Epithelial cell of prostate (primary cell): Measurements from ENCODE around the gene C6orf62.
"Not testable (repeated sequence)": the region's sequence is repeated elsewhere in the genome, so short reads cannot be mapped to it uniquely, and the experiment has no call there.

Experiments
- DNase-seq: peaks from one replicate; pipeline ENCODE4 v3.0.0-alpha.2; 2011; ENCODE audit warnings: low read depth, low spot score
- H3K27ac ChIP-seq: fragments of 450-650 bp; 2 replicates; pipeline ENCODE4 v1.5.1; 2017; ENCODE audit warnings: mild to moderate bottlenecking

The C6orf62 gene

DNA sequence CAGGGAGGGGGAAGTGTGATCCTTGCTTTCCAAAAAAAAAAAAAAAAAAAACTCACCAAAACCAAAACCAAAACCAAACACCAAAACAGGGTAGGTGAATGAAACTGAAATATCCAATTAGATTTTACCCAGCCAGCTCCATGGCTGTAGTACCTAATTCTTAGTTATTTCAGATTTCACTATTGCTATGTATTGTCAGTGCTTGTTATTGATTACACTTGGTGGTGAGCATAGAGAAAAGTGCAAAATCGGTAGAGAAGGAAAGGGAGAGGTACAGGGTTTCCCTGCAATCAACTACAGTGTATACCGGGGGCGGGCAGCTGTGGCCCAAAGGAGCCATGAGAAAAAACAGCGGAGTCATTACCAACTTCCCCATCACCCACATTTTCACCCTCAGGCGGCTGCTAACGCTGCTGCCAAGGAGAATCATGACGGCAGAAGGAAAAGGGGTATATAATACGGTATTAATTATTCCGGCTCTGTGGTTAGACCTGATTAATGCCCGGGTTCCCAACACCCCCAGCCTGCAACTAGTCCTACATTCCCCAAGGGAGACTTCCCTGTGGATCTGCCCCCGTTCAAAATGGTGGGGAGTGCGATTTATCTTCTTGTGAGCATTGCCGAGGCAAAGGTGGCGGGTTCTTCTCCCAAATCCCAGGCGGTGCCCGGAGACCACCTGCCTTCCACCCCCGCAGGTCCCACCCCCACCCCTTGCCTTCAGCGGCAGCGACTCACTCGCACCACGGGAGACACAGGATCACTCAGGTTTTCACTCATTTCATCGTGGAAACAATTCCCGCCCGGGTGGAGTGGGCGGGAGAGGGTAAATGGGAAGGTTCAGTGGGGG is at the start of gene C6orf62:
Gene C6orf62, minus strand, starts transcription at position 30 of the 847 bp plus-strand sequence. CDS start 486 bp downstream, outside the sequence.
- H3K27ac ChIP-seq, result peak within 1 kb of the TSS; percentile 94
- DNase-seq, result no peak

DNA sequence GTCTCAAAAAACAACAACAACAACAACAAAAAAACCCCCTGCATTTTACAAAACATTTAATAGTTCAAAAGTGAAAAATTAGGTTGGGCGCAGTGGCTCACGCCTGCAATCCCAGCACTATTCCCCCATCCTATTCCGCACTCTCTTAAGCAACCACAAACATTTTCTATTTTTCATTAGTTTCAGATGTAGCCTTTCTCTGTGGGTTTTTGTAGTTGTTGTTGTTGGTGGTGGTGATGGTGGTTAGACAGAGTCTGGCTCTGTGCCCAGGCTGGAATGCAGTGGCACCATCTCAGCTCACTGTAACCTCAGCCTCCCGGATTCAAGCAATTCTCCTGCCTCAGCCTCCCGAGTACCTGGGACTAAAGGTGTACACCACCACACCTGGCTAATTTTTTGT is 49.4 kb upstream of the C6orf62 start:
- H3K27ac ChIP-seq, result no peak overlapping the region
- DNase-seq, result no peak

- no peak overlapping the region for H3K27ac ChIP-seq
- DNase-seq, result no peak
These were observed 47.9 kb upstream of the C6orf62 start for GRCh38 chr6:24766680-24767462.

- H3K27ac ChIP-seq, DNase-seq: not testable (repeated sequence)
These were observed 47.0 kb upstream of the C6orf62 start for GRCh38 chr6:24765968-24766367.

- DNase-seq, H3K27ac ChIP-seq: not testable (repeated sequence)
These were observed 46.2 kb upstream of the C6orf62 start for GRCh38 chr6:24764833-24765828.

- H3K27ac ChIP-seq, result no peak overlapping the region
- no peak for DNase-seq
These were observed 44.6 kb upstream of the C6orf62 start for GRCh38 chr6:24763578-24763977.

DNA sequence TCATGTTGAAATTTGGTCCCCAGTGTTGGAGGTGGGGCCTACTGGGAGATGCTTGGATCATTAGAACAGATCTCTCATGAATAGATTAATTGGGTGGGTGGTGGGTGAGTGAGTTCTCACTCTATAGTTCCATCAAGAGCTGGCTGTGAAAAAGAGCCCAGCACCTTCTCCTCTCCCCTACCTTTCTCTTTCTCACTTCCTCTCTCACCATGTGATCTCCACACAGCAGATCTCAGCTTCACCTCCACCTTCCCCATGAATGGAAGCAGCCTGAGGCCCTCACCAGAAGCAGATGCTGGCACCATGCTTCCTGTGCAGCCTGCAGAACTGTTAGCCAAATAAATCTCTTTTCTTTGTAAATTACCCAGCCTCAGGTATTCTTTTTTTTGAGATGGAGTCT is 42.9 kb upstream of the C6orf62 start:
- no peak for DNase-seq
- H3K27ac ChIP-seq, result no peak overlapping the region

- no peak for DNase-seq
- no peak overlapping the region for H3K27ac ChIP-seq
These were observed 42.4 kb upstream of the C6orf62 start for GRCh38 chr6:24761193-24761835.

GRCh38 chr6:24760210-24760609 is 41.3 kb upstream of the C6orf62 start:
- H3K27ac ChIP-seq, result no peak overlapping the region
- no peak for DNase-seq

- no peak overlapping the region for H3K27ac ChIP-seq
- DNase-seq, result no peak
These were observed 40.8 kb upstream of the C6orf62 start for GRCh38 chr6:24759718-24760117.

GRCh38 chr6:24757611-24758010 is 38.7 kb upstream of the C6orf62 start:
- no peak for DNase-seq
- no peak overlapping the region for H3K27ac ChIP-seq

DNA sequence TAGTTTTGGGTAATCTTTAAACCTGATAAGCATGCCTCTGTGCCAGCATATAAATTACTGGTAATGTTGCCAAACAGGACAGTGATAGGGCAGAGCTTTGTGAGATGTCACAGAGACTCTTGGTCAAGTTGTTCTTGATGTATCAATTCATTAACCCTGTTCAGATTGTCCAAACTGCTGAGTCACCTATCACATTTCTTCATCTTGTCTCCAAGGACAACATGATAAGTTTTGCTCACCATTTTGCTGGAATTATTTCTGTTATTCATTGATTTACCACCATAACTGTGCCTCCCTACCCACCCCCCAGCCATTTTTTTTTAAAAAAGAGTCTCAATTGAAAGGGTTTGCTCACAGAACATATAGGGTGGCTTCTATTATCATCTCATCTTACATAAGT is 36.3 kb upstream of the C6orf62 start:
- DNase-seq, result no peak

DNA sequence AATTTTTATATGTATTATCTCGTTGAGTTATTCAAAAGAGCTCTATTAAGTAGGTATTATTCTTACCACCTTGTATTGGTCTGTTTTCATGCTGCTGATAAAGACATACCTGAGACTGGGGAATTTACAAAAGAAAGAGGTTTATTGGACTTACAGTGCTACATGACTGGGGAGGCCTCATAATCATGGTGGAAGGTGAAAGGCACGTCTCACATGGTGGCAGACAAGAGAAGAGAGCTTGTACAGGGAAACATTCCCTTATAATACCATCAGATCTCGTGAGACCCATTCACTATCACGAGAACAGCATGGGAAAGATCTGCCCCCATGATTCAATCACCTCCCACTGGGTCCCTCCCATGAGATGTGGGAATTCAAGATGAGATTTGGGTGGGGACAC is 35.4 kb upstream of the C6orf62 start:
- H3K27ac ChIP-seq, DNase-seq: not testable (repeated sequence)

More for the DNA sequence above, 36.3 kb upstream of the C6orf62 start:
- no peak overlapping the region for H3K27ac ChIP-seq

- no peak for DNase-seq
- H3K27ac ChIP-seq, result no peak overlapping the region
These were observed 34.6 kb upstream of the C6orf62 start for GRCh38 chr6:24753545-24753944.

GRCh38 chr6:24752917-24753492 is 34.1 kb upstream of the C6orf62 start:
- no peak for DNase-seq
- H3K27ac ChIP-seq, result no peak overlapping the region

DNA sequence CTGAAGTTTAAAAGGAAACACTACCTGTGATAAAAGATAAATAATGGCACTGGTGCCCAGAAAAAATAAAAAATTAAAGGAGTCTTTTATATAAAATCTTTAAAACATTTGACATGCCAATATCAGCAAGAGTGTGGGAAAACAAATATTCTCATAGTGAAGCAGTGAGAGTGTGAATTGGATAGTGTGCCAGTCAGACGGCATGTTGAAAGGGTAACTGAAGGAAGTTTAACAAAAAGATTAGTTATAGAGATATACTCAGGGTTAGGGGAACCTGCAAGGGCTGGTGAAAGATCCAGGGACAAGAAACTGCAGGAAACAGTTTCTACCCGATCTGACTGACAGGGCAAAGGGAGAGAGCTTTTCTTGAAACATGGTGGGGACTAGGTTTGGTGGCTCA is 33.5 kb upstream of the C6orf62 start:
- DNase-seq, result no peak

DNA sequence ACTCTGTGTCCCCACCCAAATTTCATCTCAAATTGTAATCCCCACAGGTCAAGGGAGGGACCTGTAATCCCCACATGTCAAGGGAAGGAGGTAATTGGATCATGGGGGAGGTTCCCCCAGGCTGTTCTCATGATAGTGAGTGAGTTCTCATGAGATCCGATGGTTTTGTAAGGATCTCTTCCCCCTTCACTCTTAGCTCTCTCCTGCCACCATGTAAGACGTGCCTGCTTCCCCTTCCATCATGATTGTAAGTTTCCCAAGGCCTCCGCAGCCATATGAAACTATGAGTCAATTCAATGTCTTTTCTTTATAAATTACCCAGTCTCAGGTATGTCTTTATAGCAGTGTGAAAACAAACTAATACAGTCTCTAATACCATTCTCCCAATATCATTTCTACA is 31.9 kb upstream of the C6orf62 start:
- not testable (repeated sequence) for H3K27ac ChIP-seq, DNase-seq

More for the DNA sequence above, 33.5 kb upstream of the C6orf62 start:
- no peak overlapping the region for H3K27ac ChIP-seq

DNA sequence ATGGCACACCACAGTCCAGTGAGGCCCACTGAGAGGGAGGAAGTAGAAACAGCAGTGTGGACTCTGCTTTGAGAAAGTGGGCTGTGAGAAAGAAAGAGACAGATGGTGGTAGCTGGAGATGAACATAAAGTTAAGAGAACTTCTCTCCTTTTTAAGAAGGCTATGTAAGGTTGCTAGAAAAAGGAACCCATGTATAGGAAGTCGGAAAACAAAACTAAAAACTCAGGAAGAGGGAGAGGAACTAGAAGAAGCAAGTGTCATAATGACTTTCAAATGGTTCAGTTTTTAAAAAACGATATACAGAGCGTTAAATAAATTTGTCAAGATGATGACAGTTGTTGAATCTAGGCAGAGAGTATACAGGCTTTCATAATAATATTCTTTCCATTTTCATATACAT is 30.3 kb upstream of the C6orf62 start:
- no peak for DNase-seq
- H3K27ac ChIP-seq, result no peak overlapping the region

DNA sequence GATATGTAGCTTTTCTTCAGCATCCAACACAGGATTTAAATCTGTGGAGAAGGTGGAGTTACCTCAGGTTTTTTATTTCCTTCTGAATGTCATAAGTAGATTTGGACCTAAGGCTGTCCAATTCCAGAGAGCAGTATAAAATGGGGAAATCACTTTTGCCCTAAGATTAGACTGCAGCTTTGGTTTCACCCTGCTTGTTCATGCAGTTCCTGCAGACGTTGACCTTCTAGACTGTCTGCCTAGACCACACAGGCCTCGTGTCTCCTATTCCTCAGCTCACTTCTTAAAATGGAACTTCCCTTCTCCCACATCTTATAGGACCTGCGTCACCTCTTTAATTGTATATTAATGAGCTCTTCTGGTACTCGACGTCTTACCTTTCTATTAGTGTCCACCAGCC is 26.0 kb upstream of the C6orf62 start:
- H3K27ac ChIP-seq, result no peak overlapping the region
- no peak for DNase-seq
